Activated CD8-positive, alpha-beta T cell treated with anti-CD3 and anti-CD28 coated beads for 36 hours (primary cell): ENCODE results near the gene TXNDC12. TPM values are rescaled to one million over a fixed set of nuclear protein-coding genes. Genes with fewer than 3 reads are reported as not detected.
"Not testable (repeated sequence)": the region's sequence is repeated elsewhere in the genome, so short reads cannot be mapped to it uniquely, and the experiment has no call there.

Source experiments
- ATAC-seq: fragments of 200-7000 bp; cut with Tn5 transposase; one replicate; pipeline ENCODE4 v1.10.0; 2021; ENCODE audit warnings: mild to moderate bottlenecking, moderate library complexity
- CTCF ChIA-PET: fragments of 350-600 bp; sonication (Branson Sonifier 250); formaldehyde crosslinking; loops from one replicate; lab custom pipeline; 2021; ENCODE audit warnings: antibody characterized with exemption; lab: Charles Lee
- POLR2A ChIA-PET: fragments of 350-600 bp; sonication (Branson Sonifier 250); formaldehyde crosslinking; loops from one replicate; lab custom pipeline; 2021; ENCODE audit warnings: antibody characterized with exemption; lab: Charles Lee
- DNase-seq: peaks from one replicate; pipeline ENCODE4 v3.0.0-alpha.2; 2020
- H3K27ac Mint-ChIP-seq: one replicate; pipeline ENCODE4 v1.8.0; 2021; ENCODE audit warnings: mild to moderate bottlenecking, mixed read lengths
- H3K27me3 Mint-ChIP-seq: one replicate; pipeline ENCODE4 v1.8.0; 2021; ENCODE audit warnings: mixed read lengths
- H3K36me3 Mint-ChIP-seq: one replicate; pipeline ENCODE4 v1.8.0; 2021; ENCODE audit warnings: low read depth, mixed read lengths
- H3K4me1 Mint-ChIP-seq: one replicate; pipeline ENCODE4 v1.8.0; 2021; ENCODE audit warnings: low read depth, mixed read lengths
- H3K4me3 Mint-ChIP-seq: one replicate; pipeline ENCODE4 v1.8.0; 2021; ENCODE audit warnings: mild to moderate bottlenecking, moderate library complexity, mixed read lengths
- H3K9me3 Mint-ChIP-seq: one replicate; pipeline ENCODE4 v1.8.0; 2021; ENCODE audit warnings: mixed read lengths
- intact Hi-C: fragments of 100-400 bp; cut with micrococcal nuclease; formaldehyde crosslinking; loops from one replicate; pipeline ENCODE4 v1.10.0; 2022
- total RNA-seq, 2 experiments: library from RNA; stranded (reverse); gene quantifications; one replicate each; pipeline ENCODE4 v1.2.3, GENCODE V29; 2021
- TF ChIP-seq, protein P1 (sequence below): fragments of 200-600 bp; IDR thresholded peaks from one replicate; pipeline ENCODE4 v1.8.0; 2022; ENCODE audit warnings: antibody characterized with exemption, mild to moderate bottlenecking

TXNDC12 gene
- total RNA-seq, 2 experiments from 2014 or later = 24.3 to 34.7 TPM

GRCh38 chr1:52026278-52026677, 28.7 kb downstream of the TXNDC12 start:
- Mint-ChIP-seq H3K36me3 (peaks cover 30% of the 10 kb centered on the region), H3K27ac (no peak overlapping the region), H3K4me3 (no peak overlapping the region), H3K9me3 (no peaks in the 10 kb centered on the region), H3K4me1 (peaks cover 14% of the 10 kb centered on the region), H3K27me3 (no peaks in the 10 kb centered on the region)
- ChIA-PET POLR2A (no interaction called here), CTCF (interaction anchor here (0.6 kb wide), 1 partner anchor 9 kb away, joined by 3 read pairs; no protein-coding TSS in a partner anchor)
- DNase-seq = no peak
- intact Hi-C loops = no loop called here
- ATAC-seq = no peak
- TF ChIP-seq, protein P1, sequence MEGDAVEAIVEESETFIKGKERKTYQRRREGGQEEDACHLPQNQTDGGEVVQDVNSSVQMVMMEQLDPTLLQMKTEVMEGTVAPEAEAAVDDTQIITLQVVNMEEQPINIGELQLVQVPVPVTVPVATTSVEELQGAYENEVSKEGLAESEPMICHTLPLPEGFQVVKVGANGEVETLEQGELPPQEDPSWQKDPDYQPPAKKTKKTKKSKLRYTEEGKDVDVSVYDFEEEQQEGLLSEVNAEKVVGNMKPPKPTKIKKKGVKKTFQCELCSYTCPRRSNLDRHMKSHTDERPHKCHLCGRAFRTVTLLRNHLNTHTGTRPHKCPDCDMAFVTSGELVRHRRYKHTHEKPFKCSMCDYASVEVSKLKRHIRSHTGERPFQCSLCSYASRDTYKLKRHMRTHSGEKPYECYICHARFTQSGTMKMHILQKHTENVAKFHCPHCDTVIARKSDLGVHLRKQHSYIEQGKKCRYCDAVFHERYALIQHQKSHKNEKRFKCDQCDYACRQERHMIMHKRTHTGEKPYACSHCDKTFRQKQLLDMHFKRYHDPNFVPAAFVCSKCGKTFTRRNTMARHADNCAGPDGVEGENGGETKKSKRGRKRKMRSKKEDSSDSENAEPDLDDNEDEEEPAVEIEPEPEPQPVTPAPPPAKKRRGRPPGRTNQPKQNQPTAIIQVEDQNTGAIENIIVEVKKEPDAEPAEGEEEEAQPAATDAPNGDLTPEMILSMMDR = no peak

DNA sequence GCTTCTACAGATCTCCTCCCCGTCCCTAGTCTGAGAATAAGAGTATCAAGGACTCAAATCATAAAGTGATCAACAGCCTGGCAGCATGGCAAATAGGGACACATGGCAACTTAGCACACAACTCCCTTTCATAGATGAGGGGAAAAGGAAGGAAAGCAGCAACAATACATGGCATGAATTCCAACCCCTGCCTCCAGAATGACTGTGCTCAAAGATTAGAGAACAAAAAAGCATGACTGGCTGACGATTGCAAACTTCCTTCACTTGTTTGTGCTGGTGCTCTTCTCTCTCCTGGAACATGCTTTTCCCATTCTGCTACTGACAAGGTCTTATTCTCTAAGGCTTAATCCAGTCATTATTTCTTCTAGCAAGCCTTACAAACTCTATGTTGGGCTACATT, 32.9 kb downstream of the TXNDC12 start:
- H3K36me3 Mint-ChIP-seq = peaks cover 26% of the 10 kb centered on the region
- H3K9me3 Mint-ChIP-seq = no peaks in the 10 kb centered on the region
- ChIA-PET POLR2A (interaction anchor here (1.6 kb wide), 1 partner anchor 11 kb away, joined by 4 read pairs; no protein-coding TSS in a partner anchor), CTCF (no interaction called here)
- DNase-seq (no peak), ATAC-seq (no peak)
- H3K4me3 Mint-ChIP-seq = no peak overlapping the region
- H3K4me1 Mint-ChIP-seq = no peaks in the 10 kb centered on the region
- TF ChIP-seq, protein P1 = no peak
- no peak overlapping the region for H3K27ac Mint-ChIP-seq
- intact Hi-C loops = no loop called here
- H3K27me3 Mint-ChIP-seq = no peaks in the 10 kb centered on the region

DNA sequence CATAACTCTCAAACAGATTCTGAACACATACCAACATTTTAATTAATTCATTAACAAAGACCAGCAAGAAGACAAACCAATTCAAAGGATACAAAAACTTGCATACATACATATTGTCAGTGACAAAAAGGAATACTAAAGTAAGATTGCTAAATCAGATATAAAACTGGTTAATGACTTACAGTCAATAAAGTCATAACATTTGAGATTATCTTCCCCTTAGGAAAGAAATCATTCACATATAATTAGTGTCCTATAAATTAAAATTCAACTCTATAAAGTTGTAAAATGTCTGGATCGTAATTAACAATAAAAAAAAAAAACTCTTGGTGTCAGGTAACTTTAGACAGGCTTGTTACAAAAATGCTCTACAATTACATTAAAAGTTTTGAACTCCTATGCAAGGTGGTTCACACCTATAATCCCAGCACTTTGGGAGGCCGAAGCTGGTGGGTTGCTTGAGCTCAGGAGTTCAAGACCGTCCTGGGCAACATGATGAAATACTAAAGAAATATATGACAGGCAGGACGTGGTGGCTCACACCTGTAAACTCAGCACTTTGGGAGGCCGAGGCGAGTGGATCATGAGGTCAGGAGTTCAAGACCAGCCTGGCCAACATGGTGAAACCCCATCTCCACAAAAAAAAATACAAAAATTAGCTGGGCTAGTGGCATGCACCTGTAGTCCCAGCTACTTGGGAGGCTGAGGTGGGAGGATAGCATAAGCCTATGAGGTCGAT, 46.8 kb downstream of the TXNDC12 start:
- intact Hi-C loops = no loop called here
- Mint-ChIP-seq H3K36me3 (no peaks in the 10 kb centered on the region), H3K4me1 (no peaks in the 10 kb centered on the region), H3K27ac (no peak overlapping the region), H3K9me3 (no peaks in the 10 kb centered on the region), H3K4me3 (no peak overlapping the region), H3K27me3 (peaks cover 18% of the 10 kb centered on the region)
- no peak for DNase-seq
- TF ChIP-seq, protein P1 = no peak
- ChIA-PET CTCF (no interaction called here), POLR2A (no interaction called here)
- ATAC-seq = no peak

- no peak for DNase-seq
- no peaks in the 10 kb centered on the region for H3K9me3 Mint-ChIP-seq
- ChIA-PET CTCF (interaction anchor here (1.1 kb wide), 1 partner anchor 111 kb away, joined by 4 read pairs; no protein-coding TSS in a partner anchor), POLR2A (no interaction called here)
- intact Hi-C loops = no loop called here
- no peak overlapping the region for H3K27ac Mint-ChIP-seq
- H3K27me3 Mint-ChIP-seq = peaks cover 20% of the 10 kb centered on the region
- H3K4me3 Mint-ChIP-seq = no peak overlapping the region
- TF ChIP-seq, protein P1 = no peak
- H3K36me3 Mint-ChIP-seq = no peaks in the 10 kb centered on the region
- no peaks in the 10 kb centered on the region for H3K4me1 Mint-ChIP-seq
- ATAC-seq = no peak
These were observed 47.6 kb downstream of the TXNDC12 start for GRCh38 chr1:52007215-52008002.

GRCh38 chr1:52006081-52006553, 48.9 kb downstream of the TXNDC12 start:
- ATAC-seq, POLR2A ChIA-PET, H3K4me1 Mint-ChIP-seq, H3K36me3 Mint-ChIP-seq, H3K27ac Mint-ChIP-seq, H3K9me3 Mint-ChIP-seq, H3K4me3 Mint-ChIP-seq, intact Hi-C loops, DNase-seq: not testable (repeated sequence)
- CTCF ChIA-PET = interaction anchor here (0.6 to 1.8 kb wide), 2 partner anchors 55 to 109 kb away, joined by 3 to 9 read pairs; no protein-coding TSS in a partner anchor
- H3K27me3 Mint-ChIP-seq = peaks cover 20% of the 10 kb centered on the region

GRCh38 chr1:52005548-52005947, 49.4 kb downstream of the TXNDC12 start:
- intact Hi-C loops, DNase-seq, H3K36me3 Mint-ChIP-seq, ATAC-seq, H3K4me3 Mint-ChIP-seq, POLR2A ChIA-PET, H3K9me3 Mint-ChIP-seq, H3K4me1 Mint-ChIP-seq, H3K27ac Mint-ChIP-seq: not testable (repeated sequence)
- H3K27me3 Mint-ChIP-seq = peaks cover 20% of the 10 kb centered on the region
- CTCF ChIA-PET = interaction anchor here (0.6 to 1.8 kb wide), 2 partner anchors 55 to 108 kb away, joined by 3 to 9 read pairs; no protein-coding TSS in a partner anchor
